Kidney (tissue), 14 donors: ENCODE results near the gene DISC1. TPM values are rescaled to one million over a fixed set of nuclear protein-coding genes. Genes with fewer than 3 reads are reported as not detected.

ENCODE experiments used
- DNase-seq, 5 donors: peaks; one replicate each; pipeline ENCODE4 v3.0.0-alpha.2; 2013 to 2020
- FAIRE-seq: peaks from 2 replicates; lab custom pipeline; 2012; peaks lifted over from hg19 to GRCh38; lab: Jason Lieb, UNC
- H3K27ac ChIP-seq, 2 donors: one replicate each; pipeline ENCODE4 v1.7.0; 2013; ENCODE audit warnings: low read depth in 2 of 2, low read length in 2 of 2, inconsistent platforms in 1 of 2
- H3K27me3 ChIP-seq: one replicate; pipeline ENCODE4 v1.7.1; 2013; ENCODE audit warnings: low read length, inconsistent platforms; ENCODE audit not compliant: control insufficient read depth, insufficient read depth
- H3K36me3 ChIP-seq, 3 donors: one replicate each; pipeline versions ENCODE4 v1.7.0 to v1.7.1; 2013; ENCODE audit warnings: low read length in 3 of 3, control low read depth in 1 of 3, inconsistent platforms in 1 of 3; ENCODE audit not compliant: insufficient read depth in 3 of 3, control insufficient read depth in 2 of 3
- H3K4me1 ChIP-seq, 3 donors: one replicate each; pipeline versions ENCODE4 v1.7.0 to v1.7.1; 2013; ENCODE audit warnings: low read length in 3 of 3, inconsistent platforms in 1 of 3, low read depth in 1 of 3; ENCODE audit not compliant: control insufficient read depth in 2 of 3, insufficient read depth in 2 of 3
- H3K4me3 ChIP-seq, 3 donors: one replicate each; pipeline versions ENCODE4 v1.7.0 to v1.8.1; 2013; ENCODE audit warnings: low read length in 3 of 3, control low read depth in 1 of 3, inconsistent platforms in 1 of 3
- H3K9ac ChIP-seq, 3 donors: one replicate each; pipeline versions ENCODE4 v1.7.0 to v1.7.1; 2013; ENCODE audit warnings: low read length in 3 of 3, control low read depth in 1 of 3, inconsistent platforms in 1 of 3
- H3K9me3 ChIP-seq, 3 donors: one replicate each; pipeline versions ENCODE4 v1.7.0 to v1.7.1; 2013; ENCODE audit warnings: low read length in 3 of 3, control low read depth in 1 of 3, inconsistent platforms in 1 of 3; ENCODE audit not compliant: control insufficient read depth in 2 of 3, insufficient read depth in 1 of 3
- intact Hi-C: fragments of 100-400 bp; cut with DNase I; formaldehyde crosslinking; loops from one replicate; pipeline ENCODE4 v1.11.1; 2022
- polyA plus RNA-seq: library from polyadenylated mRNA; stranded (reverse); fragments of 350-450 nt; fragmentation: Illumina TruSeq; extraction: RNeasy Lipid Tissue Mini Kit (QIAGEN cat#74804); gene quantifications from one replicate; pipeline ENCODE4 v1.2.3, GENCODE V29; 2014; ENCODE audit warnings: low read depth, low replicate concordance; ENCODE audit not compliant: insufficient read depth
- total RNA-seq: library from RNA; stranded (reverse); fragmentation: NEBNext Ultra II Directional; extraction: Animal tissue kit (Norgen Biotek cat#: 25700); gene quantifications from one replicate; pipeline ENCODE4 v1.2.1, GENCODE V29; 2021
- TF ChIP-seq, protein P1 (sequence below): IDR thresholded peaks from 3 replicates; pipeline ENCODE4 v1.5.1; 2012; ENCODE audit warnings: mild to moderate bottlenecking, moderate library complexity, borderline replicate concordance; ENCODE audit not compliant: insufficient read depth; ENCODE audit errors: extremely low read depth
- donor health status: control.
- donor health status: control.
- donor health status: control.
- donor health status: control.
- donor health status: control.
- donor health status: DM: yes; HTN: yes; CAD: no.
- donor health status: Normal renal cell carcinoma (clear cell type).

Gene DISC1
- total and polyA plus RNA-seq, 2 donors from 2014 or later: 0.80 to 15.9 TPM

DNA sequence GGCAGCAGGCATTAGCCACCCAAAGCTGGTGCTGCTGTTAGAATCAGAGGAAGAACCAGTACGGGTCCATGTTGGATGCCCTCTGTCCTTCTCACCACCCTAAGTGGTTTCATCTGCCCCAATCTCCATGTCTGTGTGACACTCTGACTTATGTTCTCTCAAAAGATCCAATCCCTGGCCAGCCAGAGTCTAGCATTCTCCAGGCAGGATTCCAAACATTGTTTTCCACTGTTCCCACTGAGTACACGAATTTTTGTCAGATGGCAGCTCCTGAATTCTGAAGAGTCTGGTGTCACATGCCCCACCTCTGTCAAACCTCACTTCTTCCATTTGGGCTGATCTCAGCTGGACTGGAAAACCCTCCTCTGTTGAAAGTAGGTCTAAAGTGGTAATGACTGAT lies 166.0 kb downstream of the DISC1 start:
- Histone ChIP-seq H3K4me3 (no peak overlapping the region), H3K27ac (no peak overlapping the region), H3K9me3 (no peaks in the 10 kb centered on the region), H3K36me3 (no peaks in the 10 kb centered on the region), H3K27me3 (no peaks in the 10 kb centered on the region), H3K4me1 (no peaks in the 10 kb centered on the region), H3K9ac (no peak overlapping the region)
- TF ChIP-seq, protein P1, sequence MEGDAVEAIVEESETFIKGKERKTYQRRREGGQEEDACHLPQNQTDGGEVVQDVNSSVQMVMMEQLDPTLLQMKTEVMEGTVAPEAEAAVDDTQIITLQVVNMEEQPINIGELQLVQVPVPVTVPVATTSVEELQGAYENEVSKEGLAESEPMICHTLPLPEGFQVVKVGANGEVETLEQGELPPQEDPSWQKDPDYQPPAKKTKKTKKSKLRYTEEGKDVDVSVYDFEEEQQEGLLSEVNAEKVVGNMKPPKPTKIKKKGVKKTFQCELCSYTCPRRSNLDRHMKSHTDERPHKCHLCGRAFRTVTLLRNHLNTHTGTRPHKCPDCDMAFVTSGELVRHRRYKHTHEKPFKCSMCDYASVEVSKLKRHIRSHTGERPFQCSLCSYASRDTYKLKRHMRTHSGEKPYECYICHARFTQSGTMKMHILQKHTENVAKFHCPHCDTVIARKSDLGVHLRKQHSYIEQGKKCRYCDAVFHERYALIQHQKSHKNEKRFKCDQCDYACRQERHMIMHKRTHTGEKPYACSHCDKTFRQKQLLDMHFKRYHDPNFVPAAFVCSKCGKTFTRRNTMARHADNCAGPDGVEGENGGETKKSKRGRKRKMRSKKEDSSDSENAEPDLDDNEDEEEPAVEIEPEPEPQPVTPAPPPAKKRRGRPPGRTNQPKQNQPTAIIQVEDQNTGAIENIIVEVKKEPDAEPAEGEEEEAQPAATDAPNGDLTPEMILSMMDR: no peak
- DNase-seq (no peak), FAIRE-seq (no peak)
- intact Hi-C loops: no loop called here

GRCh38 chr1:231793893-231794292 lies 167.3 kb downstream of the DISC1 start:
- H3K9ac ChIP-seq: no peak overlapping the region
- H3K27ac ChIP-seq: no peak overlapping the region
- TF ChIP-seq, protein P1: no peak
- intact Hi-C loops: no loop called here
- DNase-seq (no peak), FAIRE-seq (no peak)
- no peaks in the 10 kb centered on the region for H3K9me3 ChIP-seq
- no peak overlapping the region for H3K4me3 ChIP-seq
- H3K36me3 ChIP-seq: no peaks in the 10 kb centered on the region
- H3K4me1 ChIP-seq: no peaks in the 10 kb centered on the region
- H3K27me3 ChIP-seq: no peaks in the 10 kb centered on the region

- no peak overlapping the region for H3K9ac ChIP-seq
- no peaks in the 10 kb centered on the region for H3K4me1 ChIP-seq
- FAIRE-seq: no peak
- no peak overlapping the region for H3K27ac ChIP-seq
- H3K27me3 ChIP-seq: no peaks in the 10 kb centered on the region
- TF ChIP-seq, protein P1: no peak
- no peak overlapping the region for H3K4me3 ChIP-seq
- H3K36me3 ChIP-seq: no peaks in the 10 kb centered on the region
- no peaks in the 10 kb centered on the region for H3K9me3 ChIP-seq
- DNase-seq: no peak
- intact Hi-C loops: no loop called here
These were observed 169.6 kb downstream of the DISC1 start for GRCh38 chr1:231796141-231796540.

GRCh38 chr1:231799363-231799986 lies 172.9 kb downstream of the DISC1 start:
- DNase-seq (peak in 4 of 5 donors; percentile 26 to 64 (median 48)), FAIRE-seq (no peak)
- Histone ChIP-seq H3K27me3 (no peaks in the 10 kb centered on the region), H3K9ac (no peak overlapping the region), H3K27ac (no peak overlapping the region), H3K9me3 (no peaks in the 10 kb centered on the region), H3K36me3 (no peaks in the 10 kb centered on the region), H3K4me3 (no peak overlapping the region), H3K4me1 (no peaks in the 10 kb centered on the region)
- intact Hi-C loops: no loop called here
- TF ChIP-seq, protein P1: no peak
